Ovary (tissue), 9 donors: ENCODE measurements around the gene HOXA4. TPM values are rescaled to one million over a fixed set of nuclear protein-coding genes. Genes with fewer than 3 reads are reported as not detected.

Source experiments
- DNase-seq, 5 donors: peaks; one replicate each; pipeline ENCODE4 v3.0.0-alpha.2; 2019 to 2020
- H3K27ac ChIP-seq, 2 donors: fragments of 200-600 bp; one replicate each; pipeline versions ENCODE4 v1.5.1 to v1.8.0; 2019 to 2022
- H3K27me3 ChIP-seq: fragments of 200-600 bp; one replicate; pipeline ENCODE4 v1.8.0; 2022
- H3K36me3 ChIP-seq: fragments of 200-600 bp; sonication (generic); one replicate; pipeline ENCODE4 v1.5.1; 2019
- H3K4me1 ChIP-seq: one replicate; pipeline ENCODE4 v1.8.1; 2013; ENCODE audit warnings: mild to moderate bottlenecking, moderate library complexity; ENCODE audit not compliant: insufficient read depth
- H3K4me3 ChIP-seq: fragments of 200-600 bp; sonication (generic); one replicate; pipeline ENCODE4 v1.5.1; 2017
- H3K9me3 ChIP-seq, 2 donors: fragments of 200-600 bp in 1 of 2; sonication (generic) in 1 of 2; one replicate each; pipeline versions ENCODE4 v1.5.1 to v1.8.1; 2013 to 2019; ENCODE audit warnings: mild to moderate bottlenecking in 1 of 2, moderate library complexity in 1 of 2
- EP300 ChIP-seq: sonication (generic); formaldehyde crosslinking; IDR thresholded peaks from one replicate; pipeline ENCODE4 v1.6.1; 2017; ENCODE audit warnings: antibody characterized with exemption
- POLR2A ChIP-seq: fragments of 450-650 bp; IDR thresholded peaks from one replicate; pipeline ENCODE4 v1.6.1; 2017; ENCODE audit warnings: antibody characterized with exemption, mild to moderate bottlenecking, moderate library complexity
- WGBS, 3 donors: extraction: QIAGEN DNeasy Blood & Tissue Kit in 1 of 3; methylation state at CpG; one replicate each; pipeline versions ENCODE4 v1.1.5 to v1.1.7; 2013 to 2017; 5-methylcytosine and 5-hydroxymethylcytosine counted together
- intact Hi-C, 4 donors: fragments of 100-400 bp; cut with DNase I; formaldehyde crosslinking; loops; one replicate each; pipeline versions ENCODE4 v1.11.0 to v1.15.1; 2022 to 2023
- polyA plus RNA-seq, 2 donors: library from polyadenylated mRNA; stranded (reverse); fragments of 200-250 nt in 1 of 2; fragments of 350-450 nt in 1 of 2; fragmentation: Illumina TruSeq in 1 of 2; extraction: RNeasy Lipid Tissue Mini Kit (QIAGEN cat#74804) in 1 of 2; gene quantifications; one replicate each; pipeline ENCODE4 v1.2.3, GENCODE V29; 2013 to 2014
- total RNA-seq, 7 donors: library from RNA; depleted of rRNA in 2 of 7; stranded (reverse); fragments of >200 nt in 2 of 7; fragmentation: NEBNext Ultra II Directional in 3 of 7; extraction: Animal tissue kit (Norgen Biotek cat#: 25700) in 3 of 7; gene quantifications; one replicate each; pipeline versions ENCODE4 v1.1.0 to v1.2.4, GENCODE V29; 2016 to 2023
- TF ChIP-seq, protein P1 (sequence below), 3 donors: fragments of 450-650 bp in 2 of 3; fragments of 200-600 bp in 1 of 3; IDR thresholded peaks; one replicate each; pipeline versions ENCODE4 v1.5.1 to v1.8.0; 2016 to 2022; ENCODE audit warnings: antibody characterized with exemption in 3 of 3, mild to moderate bottlenecking in 1 of 3
- donor health status: DM: no; HTN: no; CAD: no; lungs with moderate emphysema.
- donor health status: DM: no; HTN: no; CAD: no.
- donor health status: Bipolar disorder and iron deficiency.
- donor health status: DM: yes; HTN: yes; CAD: no.
- donor health status: DM: no; HTN: no; CAD: no.
- donor health status: DM: yes; HTN: yes; CAD: no.

The HOXA4 gene
- total and polyA plus RNA-seq, 9 donors = 0.22 to 34.0 (median 3.5) TPM

DNA sequence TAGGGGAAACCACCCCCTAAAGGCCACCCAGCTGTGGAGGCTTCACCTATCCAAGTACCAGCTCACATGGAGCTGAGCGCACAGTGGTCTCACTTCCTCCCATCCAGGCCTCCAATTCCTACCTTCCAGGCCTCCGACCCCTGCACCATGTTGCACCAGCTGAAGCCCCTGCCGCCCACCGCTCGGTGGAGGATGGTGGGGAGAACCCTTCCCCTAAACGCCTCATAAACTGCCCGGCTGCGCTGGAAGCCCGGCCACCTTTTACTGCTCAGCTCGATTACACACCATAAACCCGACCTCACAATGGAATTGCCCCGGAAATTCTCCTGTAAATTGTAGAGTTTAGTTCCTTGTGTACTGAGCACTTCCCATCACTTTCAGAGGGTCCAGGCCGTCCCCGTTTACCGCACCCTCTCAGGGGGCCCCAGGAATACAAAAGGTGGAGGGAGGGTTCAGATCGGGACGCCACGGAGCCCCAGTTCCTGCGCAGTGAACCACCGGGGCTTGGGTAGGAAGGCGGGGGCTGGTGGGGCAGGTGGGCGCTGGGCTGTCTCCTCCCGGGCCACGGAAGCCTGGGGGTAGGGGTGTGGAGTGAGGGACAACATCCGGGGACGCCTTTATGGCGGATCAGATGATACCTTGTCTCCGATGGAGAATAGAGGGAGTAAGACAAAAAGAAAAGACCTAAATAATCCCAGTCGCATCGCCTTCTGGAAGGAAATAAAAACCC lies 27.3 kb upstream of the HOXA4 start:
- intact Hi-C loops = loop anchor here in 2 of 4 donors (5.0 to 10.0 kb wide), 3 partner anchors 791 to 1263 kb away; partner anchors contain the start of genes CBX3 (in 1 of the 2) and HNRNPA2B1 (in 1 of the 2)
- Histone ChIP-seq H3K27me3 (peaks cover 3% of the 10 kb centered on the region), H3K4me1 (peaks cover 4% of the 10 kb centered on the region), H3K36me3 (no peaks in the 10 kb centered on the region), H3K9me3 (no peaks in the 10 kb centered on the region), H3K27ac (no peak overlapping the region), H3K4me3 (no peak overlapping the region)
- WGBS, 3 donors = 37 to 54% (median 39%) methylated on average over 30 of the region's 30 CpGs
- DNase-seq = peak in 2 of 5 donors; percentile 19 to 23
- TF ChIP-seq POLR2A = no peak
- TF ChIP-seq, protein P1, sequence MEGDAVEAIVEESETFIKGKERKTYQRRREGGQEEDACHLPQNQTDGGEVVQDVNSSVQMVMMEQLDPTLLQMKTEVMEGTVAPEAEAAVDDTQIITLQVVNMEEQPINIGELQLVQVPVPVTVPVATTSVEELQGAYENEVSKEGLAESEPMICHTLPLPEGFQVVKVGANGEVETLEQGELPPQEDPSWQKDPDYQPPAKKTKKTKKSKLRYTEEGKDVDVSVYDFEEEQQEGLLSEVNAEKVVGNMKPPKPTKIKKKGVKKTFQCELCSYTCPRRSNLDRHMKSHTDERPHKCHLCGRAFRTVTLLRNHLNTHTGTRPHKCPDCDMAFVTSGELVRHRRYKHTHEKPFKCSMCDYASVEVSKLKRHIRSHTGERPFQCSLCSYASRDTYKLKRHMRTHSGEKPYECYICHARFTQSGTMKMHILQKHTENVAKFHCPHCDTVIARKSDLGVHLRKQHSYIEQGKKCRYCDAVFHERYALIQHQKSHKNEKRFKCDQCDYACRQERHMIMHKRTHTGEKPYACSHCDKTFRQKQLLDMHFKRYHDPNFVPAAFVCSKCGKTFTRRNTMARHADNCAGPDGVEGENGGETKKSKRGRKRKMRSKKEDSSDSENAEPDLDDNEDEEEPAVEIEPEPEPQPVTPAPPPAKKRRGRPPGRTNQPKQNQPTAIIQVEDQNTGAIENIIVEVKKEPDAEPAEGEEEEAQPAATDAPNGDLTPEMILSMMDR (IDR thresholded peaks at IDR 0.05) = no peak
- no peak for TF ChIP-seq EP300

- intact Hi-C loops = loop anchor here in 2 of 4 donors (5.0 to 10.0 kb wide), 3 partner anchors 790 to 1262 kb away; partner anchors contain the start of genes CBX3 (in 1 of the 2) and HNRNPA2B1 (in 1 of the 2)
- no peak overlapping the region for H3K27ac ChIP-seq
- peaks cover 4% of the 10 kb centered on the region for H3K4me1 ChIP-seq
- no peaks in the 10 kb centered on the region for H3K36me3 ChIP-seq
- TF ChIP-seq POLR2A (no peak), EP300 (no peak)
- TF ChIP-seq, protein P1 (IDR thresholded peaks at IDR 0.05) = no peak
- WGBS, 3 donors = 16 to 24% (median 22%) methylated on average over 25 to 30 of the region's 30 CpGs
- H3K9me3 ChIP-seq = no peaks in the 10 kb centered on the region
- peak in 3 of 5 donors; percentile 6 to 31 (median 28) for DNase-seq
- peaks cover 3% of the 10 kb centered on the region for H3K27me3 ChIP-seq
- H3K4me3 ChIP-seq = peak overlapping the region; percentile 61
Measured at GRCh38 chr7:27156916-27157701, 26.6 kb upstream of the HOXA4 start.

GRCh38 chr7:27156508-27156898 lies 25.9 kb upstream of the HOXA4 start, which contains the start of gene HOXA7:
HOXA7 (minus strand) TSS chr7:27156675; CDS start chr7:27156545, 130 bp downstream.
- peaks cover 3% of the 10 kb centered on the region for H3K27me3 ChIP-seq
- 1 to 2% (median 2%) methylated on average over 17 to 33 of the region's 33 CpGs for WGBS, 3 donors
- peak in 4 of 5 donors; percentile 38 to 73 (median 49) for DNase-seq
- H3K4me3 ChIP-seq = peak within 1 kb of the TSS; percentile 61
- H3K36me3 ChIP-seq = no peaks in the 10 kb centered on the region
- peaks cover 4% of the 10 kb centered on the region for H3K4me1 ChIP-seq
- H3K27ac ChIP-seq = no peak within 1 kb of the TSS
- TF ChIP-seq EP300 (no peak), POLR2A (no peak)
- TF ChIP-seq, protein P1 (IDR thresholded peaks at IDR 0.05) = no peak
- H3K9me3 ChIP-seq = peaks cover 0 to 3% of the 10 kb centered on the region in 2 donors
- intact Hi-C loops = loop anchor here in 2 of 4 donors (5.0 to 10.0 kb wide), 3 partner anchors 789 to 1262 kb away; partner anchors contain the start of genes CBX3 (in 1 of the 2) and HNRNPA2B1 (in 1 of the 2)

GRCh38 chr7:27155816-27156507 lies 25.4 kb upstream of the HOXA4 start:
- H3K4me3 ChIP-seq = peak overlapping the region; percentile 61
- no peaks in the 10 kb centered on the region for H3K36me3 ChIP-seq
- TF ChIP-seq, protein P1 (IDR thresholded peaks at IDR 0.05) = no peak
- TF ChIP-seq POLR2A = no peak
- TF ChIP-seq EP300 = no peak
- 1 to 2% (median 2%) methylated on average over 63 of the region's 63 CpGs for WGBS, 3 donors
- peaks cover 3% of the 10 kb centered on the region for H3K27me3 ChIP-seq
- no peak overlapping the region for H3K27ac ChIP-seq
- DNase-seq = peak in 3 of 5 donors; percentile 8 to 43 (median 42)
- H3K4me1 ChIP-seq = peaks cover 8% of the 10 kb centered on the region
- intact Hi-C loops = loop anchor here in 2 of 4 donors (5.0 to 10.0 kb wide), 3 partner anchors 789 to 1261 kb away; partner anchors contain the start of genes CBX3 (in 1 of the 2) and HNRNPA2B1 (in 1 of the 2)
- peaks cover 0 to 3% of the 10 kb centered on the region in 2 donors for H3K9me3 ChIP-seq
